ENCODE results near the gene SNX8.
"Not testable (repeated sequence)": the region's sequence is repeated elsewhere in the genome, so short reads cannot be mapped to it uniquely, and the experiment has no call there.

SNX8 gene, protein sequence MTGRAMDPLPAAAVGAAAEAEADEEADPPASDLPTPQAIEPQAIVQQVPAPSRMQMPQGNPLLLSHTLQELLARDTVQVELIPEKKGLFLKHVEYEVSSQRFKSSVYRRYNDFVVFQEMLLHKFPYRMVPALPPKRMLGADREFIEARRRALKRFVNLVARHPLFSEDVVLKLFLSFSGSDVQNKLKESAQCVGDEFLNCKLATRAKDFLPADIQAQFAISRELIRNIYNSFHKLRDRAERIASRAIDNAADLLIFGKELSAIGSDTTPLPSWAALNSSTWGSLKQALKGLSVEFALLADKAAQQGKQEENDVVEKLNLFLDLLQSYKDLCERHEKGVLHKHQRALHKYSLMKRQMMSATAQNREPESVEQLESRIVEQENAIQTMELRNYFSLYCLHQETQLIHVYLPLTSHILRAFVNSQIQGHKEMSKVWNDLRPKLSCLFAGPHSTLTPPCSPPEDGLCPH

DNA sequence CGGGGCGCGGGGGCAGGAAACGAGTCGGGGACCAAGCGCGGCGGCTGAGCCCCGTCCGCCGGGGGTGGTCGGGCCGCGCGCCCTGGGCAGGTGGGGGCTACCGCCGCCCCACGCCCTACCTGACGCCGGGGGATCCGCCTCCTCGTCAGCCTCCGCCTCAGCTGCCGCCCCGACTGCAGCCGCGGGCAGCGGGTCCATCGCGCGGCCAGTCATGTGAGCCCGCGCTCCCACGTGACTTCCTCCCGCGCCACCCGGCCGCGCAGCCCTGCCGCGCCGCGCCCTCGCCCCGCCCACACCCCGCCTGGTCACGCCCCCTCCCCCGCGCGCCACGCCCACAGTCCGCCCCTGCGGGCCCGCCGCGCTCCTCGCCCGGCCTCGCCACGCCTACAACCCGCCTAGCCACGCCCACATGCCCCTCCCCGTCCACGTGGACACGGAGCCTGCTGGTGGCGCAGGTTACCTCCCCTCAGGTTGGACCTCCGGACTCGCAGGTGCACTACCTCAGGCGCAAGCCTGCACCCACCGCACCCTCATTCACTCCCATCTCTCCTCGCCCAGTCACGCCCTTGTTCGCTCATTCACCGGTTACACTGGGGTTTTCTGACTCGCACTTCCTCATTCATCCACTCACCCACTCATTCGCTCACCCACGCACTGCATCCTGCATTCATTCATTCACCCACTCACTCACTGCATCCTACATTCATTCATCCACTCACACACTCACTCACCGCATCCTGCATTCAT, at the start of gene SNX8:
Gene SNX8 (minus strand): TSS at position 233 of the 747 bp plus-strand sequence. CDS start 20 bp downstream, at position 213.
- peak; percentile 84 for DNase-seq (ENCODE audit: low read depth, low spot score)

DNA sequence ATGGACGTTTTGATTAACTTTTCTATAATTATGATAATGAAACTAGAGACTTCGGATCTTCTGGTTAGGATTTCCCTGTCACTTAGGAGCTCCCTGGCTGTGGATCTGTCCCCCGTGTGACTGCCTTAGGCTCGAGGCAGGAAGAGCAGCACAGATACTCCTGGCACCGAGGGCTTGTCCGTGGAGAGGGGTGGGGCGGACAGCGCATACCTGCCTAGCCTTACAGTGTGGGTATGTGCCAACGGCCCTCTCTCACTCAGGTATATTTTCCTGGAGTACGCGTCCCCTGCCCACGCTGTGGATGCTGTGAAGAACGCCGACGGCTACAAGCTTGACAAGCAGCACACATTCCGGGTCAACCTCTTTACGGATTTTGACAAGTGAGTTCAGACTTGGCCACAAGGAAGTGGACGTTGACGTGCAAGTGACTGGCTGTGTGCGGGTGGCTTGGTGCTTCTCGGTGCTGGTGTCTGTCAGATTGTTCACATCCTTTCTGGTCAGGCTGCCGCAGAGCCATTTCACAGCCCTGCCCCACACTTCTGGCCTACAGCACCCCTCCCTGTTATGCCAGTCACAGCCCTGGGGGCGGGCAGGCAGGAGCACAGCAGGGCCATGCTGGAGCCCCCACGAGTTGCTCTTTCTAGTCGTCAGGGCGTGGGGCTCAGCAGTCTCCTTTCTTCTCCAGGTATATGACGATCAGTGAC, 48.3 kb upstream of the SNX8 start:
- no peak for DNase-seq (ENCODE audit: low read depth, low spot score)

DNA sequence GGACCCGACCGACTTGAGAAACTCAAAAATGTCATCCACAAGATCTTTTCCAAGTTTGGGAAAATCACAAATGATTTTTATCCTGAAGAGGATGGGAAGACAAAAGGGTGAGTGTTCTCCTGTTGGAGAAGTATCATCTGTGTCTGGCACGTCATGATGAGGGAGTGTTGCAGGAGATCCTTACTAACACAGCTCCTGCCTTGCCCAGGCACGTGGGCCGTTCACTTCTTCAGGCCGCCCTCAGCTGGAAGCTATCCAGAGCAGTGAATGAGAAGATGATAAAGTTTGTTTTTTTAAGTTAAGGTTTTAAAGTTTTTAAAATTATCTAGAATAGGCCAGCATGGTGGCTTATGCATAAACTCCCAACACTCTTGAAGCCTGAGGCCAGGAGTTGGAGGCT, 46.6 kb upstream of the SNX8 start:
- DNase-seq (ENCODE audit: low read depth, low spot score) = no peak

DNA sequence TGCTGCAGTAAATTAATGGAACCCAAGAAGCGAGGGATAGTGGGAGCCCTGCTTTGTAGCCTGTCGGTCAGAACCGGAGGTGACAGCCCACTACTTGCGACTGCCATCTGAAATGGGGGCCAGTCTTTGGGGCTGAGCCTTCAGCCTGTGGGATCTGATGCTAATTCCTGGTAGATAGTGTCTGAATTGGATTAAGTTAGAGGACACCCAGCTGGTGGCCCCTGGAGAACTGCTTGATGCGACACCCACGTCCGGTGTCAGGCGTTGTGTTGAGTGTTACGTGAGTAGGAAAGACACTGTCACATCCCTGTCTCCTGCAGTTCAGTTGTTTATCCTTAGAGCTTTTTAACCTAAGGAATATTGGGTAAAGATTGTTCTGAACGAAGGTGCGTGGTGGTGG, 45.4 kb upstream of the SNX8 start:
- DNase-seq (ENCODE audit: low read depth, low spot score) = no peak

DNA sequence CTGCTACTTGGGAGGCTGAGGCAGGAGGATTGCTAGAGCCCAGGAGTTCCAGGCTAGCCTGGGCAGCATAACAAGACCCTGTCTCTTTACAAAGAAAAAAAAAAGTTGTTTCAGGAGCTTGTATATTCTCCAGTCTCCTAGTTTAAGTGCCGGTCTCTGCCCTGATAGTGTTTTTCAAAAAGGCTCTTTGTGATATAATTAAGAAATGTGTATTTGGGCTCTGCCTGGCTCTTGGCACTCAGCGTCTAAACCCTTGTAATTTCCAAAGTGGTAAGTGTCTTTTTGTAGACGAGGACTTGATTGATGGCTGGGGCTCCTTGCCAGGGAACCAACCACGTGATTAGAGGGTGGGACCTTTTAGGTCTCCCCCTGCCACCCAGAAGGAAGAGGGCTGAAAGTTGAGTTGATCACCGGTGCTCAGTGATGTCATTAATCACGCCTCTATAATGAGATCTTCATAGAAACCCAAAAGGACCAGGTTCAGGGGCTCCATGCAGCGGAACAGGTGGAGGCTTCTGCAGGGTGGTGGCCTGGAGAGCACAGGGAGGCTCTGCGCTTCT, 44.8 kb upstream of the SNX8 start:
- DNase-seq (ENCODE audit: low read depth, low spot score) = no peak

DNA sequence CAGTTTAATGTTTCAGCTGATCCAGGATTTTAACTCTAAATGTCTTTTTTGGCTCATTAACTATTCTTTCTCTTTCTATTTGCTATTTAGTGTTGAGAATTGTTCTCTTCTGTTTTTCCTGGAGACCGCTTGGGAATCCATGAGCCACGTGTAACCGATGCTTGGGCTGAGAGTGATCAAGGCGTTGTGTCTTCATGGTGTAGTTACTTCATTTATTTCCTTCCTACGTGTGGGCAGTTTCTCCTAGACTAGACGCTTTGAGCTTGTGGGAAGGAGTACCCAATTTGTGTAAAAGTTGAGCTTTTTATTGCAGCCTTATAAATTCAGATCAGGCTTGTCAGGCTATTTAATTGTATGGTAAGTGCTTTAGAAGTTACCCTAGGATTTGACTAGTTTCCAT, 43.3 kb upstream of the SNX8 start:
- no peak for DNase-seq (ENCODE audit: low read depth, low spot score)

DNA sequence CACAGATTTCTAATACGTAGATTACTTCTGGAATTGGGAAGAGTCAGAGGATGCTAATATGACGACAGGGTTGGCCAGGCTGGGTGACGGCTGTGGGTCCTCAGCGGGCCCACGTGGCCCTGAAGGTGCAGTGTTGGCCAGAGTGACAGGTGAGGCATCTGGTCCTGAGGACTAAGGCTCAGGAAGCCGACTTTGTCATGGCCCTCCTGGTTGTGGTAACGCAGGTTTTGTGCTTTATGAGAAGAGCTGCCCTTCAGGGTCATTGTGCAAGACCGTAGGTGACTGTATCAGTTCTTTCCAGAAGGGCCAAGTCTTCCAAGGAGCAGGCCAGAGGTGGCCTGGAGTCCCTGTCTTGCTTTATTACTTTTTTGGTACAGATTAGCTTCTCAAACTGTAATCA, 42.9 kb upstream of the SNX8 start:
- DNase-seq (ENCODE audit: low read depth, low spot score) = peak; percentile 28

DNA sequence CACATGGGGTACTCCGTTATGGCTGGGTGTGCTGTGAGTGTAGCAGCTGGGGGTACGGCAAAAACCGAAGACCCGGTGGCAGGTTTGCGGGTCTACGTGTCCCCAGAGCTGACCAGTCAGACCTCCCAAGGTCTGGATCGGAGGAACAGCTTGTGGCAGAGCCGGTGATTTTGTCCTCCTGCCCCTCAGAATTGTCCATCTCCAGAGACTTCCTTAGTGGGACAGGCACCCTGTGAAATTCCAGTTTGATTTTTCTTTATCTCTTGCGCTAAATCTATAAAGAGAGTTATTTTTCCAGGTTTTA, 41.4 kb upstream of the SNX8 start:
- DNase-seq (ENCODE audit: low read depth, low spot score) = no peak

DNA sequence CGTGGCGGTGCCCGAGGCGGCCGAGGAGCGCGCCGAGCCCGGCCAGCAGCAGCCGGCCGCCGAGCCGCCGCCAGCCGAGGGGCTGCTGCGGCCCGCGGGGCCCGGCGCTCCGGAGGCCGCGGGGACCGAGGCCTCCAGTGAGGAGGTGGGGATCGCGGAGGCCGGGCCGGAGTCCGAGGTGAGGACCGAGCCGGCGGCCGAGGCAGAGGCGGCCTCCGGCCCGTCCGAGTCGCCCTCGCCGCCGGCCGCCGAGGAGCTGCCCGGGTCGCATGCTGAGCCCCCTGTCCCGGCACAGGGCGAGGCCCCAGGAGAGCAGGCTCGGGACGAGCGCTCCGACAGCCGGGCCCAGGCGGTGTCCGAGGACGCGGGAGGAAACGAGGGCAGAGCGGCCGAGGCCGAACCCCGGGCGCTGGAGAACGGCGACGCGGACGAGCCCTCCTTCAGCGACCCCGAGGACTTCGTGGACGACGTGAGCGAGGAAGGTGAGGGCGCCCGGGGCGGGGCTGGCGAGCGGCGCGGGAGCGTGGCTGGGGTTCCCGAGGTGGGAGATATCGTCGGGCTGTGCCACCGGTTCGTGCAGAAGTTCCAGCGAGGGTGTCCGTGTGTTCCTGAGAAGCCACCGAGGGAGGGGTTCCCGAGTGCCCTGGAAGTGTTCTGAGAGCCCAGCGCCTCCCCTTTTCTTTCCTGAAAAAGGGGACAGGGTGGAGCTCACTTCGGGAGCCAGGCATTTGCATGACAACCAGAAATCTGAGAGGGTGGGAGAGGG, 40.9 kb upstream of the SNX8 start:
- DNase-seq (ENCODE audit: low read depth, low spot score) = peak; percentile 36

DNA sequence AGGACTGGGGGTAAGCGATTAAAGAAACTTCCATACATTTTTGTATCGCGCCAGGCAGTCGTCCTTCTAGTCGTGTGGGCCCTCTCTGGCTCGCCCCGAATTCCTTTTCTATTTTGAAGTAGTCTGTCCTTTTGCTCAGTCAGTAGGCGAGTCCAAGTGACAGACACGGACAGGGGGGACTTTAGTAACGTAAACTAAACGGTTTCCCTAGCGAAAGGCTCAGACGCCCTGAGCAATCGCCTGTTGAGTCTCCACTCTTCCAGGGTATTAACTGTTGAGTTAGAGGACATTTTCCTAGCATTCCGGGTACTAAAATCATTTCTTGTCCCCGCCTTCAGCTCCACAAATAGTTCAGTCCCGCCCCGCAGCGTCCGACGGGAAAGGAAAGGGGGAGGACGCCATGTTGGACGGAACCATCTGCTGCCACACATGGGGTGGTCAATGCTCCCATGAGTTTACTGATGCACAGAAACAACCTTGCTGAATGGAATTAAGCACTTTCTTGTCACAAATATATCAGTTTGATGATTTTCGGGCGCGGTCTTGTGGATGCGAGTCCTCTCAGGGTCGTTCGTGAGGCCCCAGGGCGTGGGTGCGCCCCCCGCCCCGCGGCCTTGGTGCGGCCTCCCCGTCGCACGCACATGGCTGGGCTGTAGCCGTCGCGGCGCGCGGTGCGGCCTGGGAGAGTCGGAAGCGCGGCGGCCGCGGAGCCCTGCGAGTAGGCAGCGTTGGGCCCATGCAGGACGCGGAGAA, 40.1 kb upstream of the SNX8 start, which contains the start of gene EIF3B:
Gene EIF3B (plus strand): TSS at position 642 of the 753 bp plus-strand sequence. CDS start 95 bp downstream, at position 737.
- DNase-seq (ENCODE audit: low read depth, low spot score) = peak; percentile 95

DNA sequence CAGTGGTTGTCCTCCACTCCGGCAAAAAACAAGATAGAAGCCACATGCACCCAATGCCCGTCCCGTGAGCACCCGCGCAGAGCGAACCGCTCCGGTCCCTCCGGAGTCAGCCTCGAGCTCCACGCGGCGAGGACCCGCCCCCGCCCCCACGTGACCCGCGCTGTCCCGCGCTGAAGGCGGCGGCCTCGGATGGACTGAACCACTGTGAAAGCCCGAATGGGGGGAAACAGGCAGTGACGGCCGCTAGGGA, 39.6 kb upstream of the SNX8 start:
- DNase-seq (ENCODE audit: low read depth, low spot score) = peak; percentile 95

DNA sequence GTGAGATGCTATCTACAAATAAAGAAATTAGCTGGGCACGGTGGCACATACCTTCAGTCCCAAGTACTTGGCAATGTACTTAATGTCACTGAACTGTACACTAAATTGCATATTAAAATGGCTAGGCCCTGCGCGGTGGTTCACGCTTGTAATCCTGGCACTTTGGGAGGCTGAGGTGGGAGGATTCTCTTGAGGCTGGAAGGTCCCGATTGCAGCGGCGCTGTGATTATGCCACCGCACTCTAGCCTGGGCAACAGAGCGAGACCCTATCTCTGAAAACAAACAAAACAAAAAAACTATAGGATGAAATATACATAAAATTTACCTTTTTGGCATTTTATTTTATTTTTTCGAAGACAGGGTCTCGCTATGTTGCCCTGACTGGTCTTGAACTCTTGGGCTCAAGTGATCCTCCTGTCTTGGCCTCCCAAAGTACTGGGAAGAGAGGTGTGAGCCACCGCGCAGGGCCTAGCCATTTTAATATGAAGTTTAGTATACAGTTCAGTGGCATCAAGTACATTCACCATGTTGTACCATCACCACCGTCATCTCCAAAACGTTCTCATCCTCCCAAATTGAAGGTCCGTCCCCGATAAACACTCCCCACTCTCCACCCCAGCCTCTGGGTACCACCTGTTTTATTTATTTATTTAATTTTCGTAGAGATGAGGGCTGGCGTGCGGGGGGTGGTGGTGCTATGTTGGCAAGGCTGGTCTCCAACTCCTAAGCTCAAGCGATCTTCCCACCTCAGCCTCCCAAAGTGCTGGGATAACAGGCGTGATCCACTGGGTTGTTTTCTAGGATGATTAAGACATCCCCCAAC, 39.1 kb upstream of the SNX8 start:
- no peak for DNase-seq (ENCODE audit: low read depth, low spot score)

DNA sequence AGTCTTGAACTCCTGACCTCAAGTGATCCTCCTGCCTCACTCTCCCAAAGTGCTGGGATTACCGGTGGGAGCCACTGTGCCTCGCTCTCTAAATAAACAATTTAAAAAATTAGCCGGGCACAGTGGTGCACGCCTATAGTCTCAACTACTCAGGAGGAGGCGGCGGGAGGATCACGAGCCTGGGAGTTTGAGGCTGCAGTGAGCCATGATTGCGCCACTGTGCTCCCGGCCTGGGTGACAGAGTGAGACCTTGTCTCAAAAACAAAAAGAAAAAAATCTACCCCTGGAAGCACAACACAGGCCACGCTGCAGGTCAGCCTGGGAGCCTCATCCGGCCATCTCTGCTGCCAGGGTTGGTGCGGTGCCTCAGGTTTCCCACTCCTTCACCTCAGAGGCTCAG, 36.6 kb upstream of the SNX8 start:
- DNase-seq (ENCODE audit: low read depth, low spot score) = no peak

DNA sequence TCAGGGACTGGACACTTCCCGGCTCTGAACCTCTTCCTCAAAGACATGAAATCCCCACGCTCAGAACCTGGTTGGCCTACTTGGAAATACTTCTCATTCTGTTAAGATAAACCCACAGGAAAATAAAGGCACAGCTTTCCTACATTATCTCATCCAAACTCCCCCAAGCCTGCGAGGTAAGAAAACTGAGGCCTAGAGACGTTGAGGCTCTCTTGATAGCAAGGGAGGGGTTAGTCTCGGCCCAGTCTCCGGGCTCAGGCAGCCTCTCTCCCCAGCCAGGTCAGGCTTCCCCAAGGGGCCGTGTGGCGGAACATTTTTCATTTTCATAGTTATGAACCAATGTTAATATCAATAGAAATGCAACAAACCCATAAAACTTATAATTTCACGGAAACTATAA, 35.8 kb upstream of the SNX8 start:
- no peak for DNase-seq (ENCODE audit: low read depth, low spot score)

DNA sequence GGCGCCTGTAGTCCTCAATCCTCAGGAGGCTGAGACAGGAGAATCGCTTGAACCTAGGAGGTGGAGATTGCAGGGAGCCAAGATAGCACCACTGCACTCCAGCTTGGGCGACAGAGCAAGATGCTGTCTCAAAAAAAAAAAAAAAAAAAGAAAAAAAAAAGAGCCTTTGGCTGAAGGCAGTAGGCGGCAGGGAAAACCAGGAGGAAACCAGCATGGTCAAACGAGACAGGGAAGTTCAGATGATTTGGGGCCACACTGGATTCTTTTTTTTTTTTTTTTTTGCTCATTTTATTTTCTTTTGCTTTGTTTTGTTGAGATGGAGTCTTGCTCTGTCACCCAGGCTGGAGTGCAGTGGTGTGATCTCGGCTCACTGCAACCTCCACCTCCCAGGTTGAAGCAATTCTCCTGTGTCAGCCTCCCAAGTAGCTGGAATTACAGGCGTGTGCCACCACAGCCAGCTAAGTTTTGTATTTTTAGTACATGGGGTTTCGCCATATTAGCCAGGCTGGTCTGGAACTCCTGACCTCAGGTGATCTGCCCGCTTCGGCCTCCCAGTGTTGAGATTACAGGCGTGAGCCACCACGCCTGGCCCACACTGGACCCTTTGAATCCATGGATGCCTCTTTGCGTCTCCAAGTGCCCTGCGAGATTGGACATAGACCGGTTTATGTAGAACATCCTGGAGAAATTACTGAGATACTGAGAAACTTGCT, 33.3 kb upstream of the SNX8 start:
- not testable (repeated sequence) for DNase-seq (ENCODE audit: low read depth, low spot score)

DNA sequence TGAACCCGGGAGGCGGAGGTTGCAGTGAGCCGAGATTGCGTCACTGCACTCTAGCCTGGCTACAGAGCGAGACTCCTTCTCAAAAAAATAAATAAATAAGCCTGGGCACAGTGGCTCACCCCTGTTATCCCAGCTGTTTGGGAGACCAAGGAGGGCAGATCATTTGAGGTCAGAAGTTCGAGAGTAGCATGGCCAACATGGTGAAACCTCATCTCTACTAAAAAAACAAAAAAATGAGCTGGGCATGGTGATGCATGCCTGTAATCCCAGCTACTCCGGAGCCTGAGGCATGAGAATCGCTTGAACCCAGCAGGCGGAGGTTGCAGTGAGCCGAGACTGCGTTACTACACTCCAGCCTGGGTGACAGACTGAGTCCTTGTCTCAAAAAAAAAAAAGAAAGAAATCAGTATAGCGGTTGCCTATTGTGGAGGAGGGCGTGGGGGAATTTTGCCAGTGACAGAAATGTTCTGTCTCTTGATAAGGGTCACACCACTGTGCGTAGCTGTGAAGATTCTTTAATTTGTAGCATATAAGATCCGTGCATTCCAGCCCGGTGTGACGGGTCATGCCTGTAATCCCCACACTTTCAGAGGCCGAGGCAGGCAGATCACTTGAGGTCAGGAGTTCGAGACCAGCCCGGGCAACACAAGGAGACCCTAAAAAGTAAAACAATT, 22.5 kb upstream of the SNX8 start:
- no peak for DNase-seq (ENCODE audit: low read depth, low spot score)

DNA sequence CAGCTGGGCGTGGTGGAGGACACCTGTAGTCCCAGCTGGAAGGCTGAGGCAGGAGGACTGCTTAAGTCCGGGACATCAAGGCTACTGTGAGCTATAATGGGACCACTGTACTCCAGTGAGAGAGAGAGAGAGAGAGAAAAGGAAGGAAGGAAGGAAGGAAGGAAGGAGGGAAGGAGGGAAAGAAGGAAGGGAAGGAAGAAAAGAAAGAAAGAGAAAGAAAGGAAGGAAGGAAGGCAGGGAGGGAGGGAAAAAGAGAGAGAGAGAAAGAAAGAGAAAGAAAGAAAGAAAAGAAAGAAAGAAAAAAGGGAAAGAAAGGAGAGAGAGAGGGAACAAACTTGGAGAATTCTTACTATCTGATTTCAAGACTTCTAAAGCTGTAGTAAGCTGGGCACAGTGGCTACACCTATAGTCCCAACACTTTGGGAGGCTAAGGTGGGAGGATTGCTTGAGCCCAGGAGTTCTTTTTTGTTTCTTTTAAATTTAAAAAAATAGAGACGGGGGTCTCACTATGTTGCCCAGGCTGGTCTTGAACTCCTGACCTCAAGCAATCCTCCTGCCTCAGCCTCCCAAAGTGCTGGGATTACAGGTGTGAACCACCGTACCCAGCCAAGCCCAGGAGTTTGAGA, 18.5 kb upstream of the SNX8 start:
- not testable (repeated sequence) for DNase-seq (ENCODE audit: low read depth, low spot score)

DNA sequence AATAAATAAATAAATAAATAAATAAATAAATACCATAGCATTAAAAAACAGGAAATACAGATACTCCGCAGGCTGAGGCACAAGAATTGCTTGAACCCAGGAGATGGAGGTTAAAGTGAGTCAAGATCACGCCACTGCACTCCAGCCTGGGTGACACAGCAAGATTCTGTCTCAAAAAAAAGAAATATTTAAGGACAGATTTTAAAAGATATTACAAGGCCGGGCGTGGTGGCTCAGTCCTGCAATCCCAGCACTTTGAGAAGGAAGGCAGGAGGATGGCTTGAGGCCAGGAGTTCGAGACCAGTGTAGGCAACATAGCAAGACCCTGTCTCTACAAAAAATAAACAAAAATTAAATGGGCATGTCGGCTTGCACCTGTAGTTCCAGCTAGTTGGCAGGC, 17.5 kb upstream of the SNX8 start:
- DNase-seq (ENCODE audit: low read depth, low spot score) = no peak

All from ELF-1 (cell line).